HG02610 (cell line): ENCODE results near the gene SND1.
"Not testable (repeated sequence)": the region's sequence is repeated elsewhere in the genome, so short reads cannot be mapped to it uniquely, and the experiment has no call there.

Experiments used
- ATAC-seq: cut with Tn5 transposase; IDR thresholded peaks from one replicate; pipeline ENCODE4 v1.9.1; 2021; ENCODE audit warnings: mild to moderate bottlenecking, moderate library complexity; ENCODE audit not compliant: unreplicated experiment

SND1 gene

GRCh38 chr7:127900732-127901685, 249.0 kb downstream of the SND1 start:
- ATAC-seq, result peak; percentile 58

GRCh38 chr7:127901895-127902703, 250.1 kb downstream of the SND1 start:
- peak; percentile 39 for ATAC-seq

- ATAC-seq, result not testable (repeated sequence)
These were observed 250.8 kb downstream of the SND1 start for GRCh38 chr7:127902753-127903152.

GRCh38 chr7:127903892-127904669, 252.1 kb downstream of the SND1 start:
- no peak for ATAC-seq

GRCh38 chr7:127904670-127904985, 252.6 kb downstream of the SND1 start:
- ATAC-seq, result no peak

GRCh38 chr7:127905021-127905420, 253.0 kb downstream of the SND1 start:
- no peak for ATAC-seq

GRCh38 chr7:127905491-127906330, 253.7 kb downstream of the SND1 start:
- no peak for ATAC-seq

- no peak for ATAC-seq
These were observed 255.4 kb downstream of the SND1 start for GRCh38 chr7:127907110-127908040.

- ATAC-seq, result no peak
These were observed 256.6 kb downstream of the SND1 start for GRCh38 chr7:127908430-127909258.

- ATAC-seq, result no peak
These were observed 257.6 kb downstream of the SND1 start for GRCh38 chr7:127909424-127910152.

- no peak for ATAC-seq
These were observed 258.7 kb downstream of the SND1 start for GRCh38 chr7:127910670-127911069.

GRCh38 chr7:127911968-127912511, 260.0 kb downstream of the SND1 start:
- ATAC-seq, result peak; percentile 75

GRCh38 chr7:127912901-127913300, 260.9 kb downstream of the SND1 start:
- ATAC-seq, result no peak

GRCh38 chr7:127913686-127914085, 261.7 kb downstream of the SND1 start:
- no peak for ATAC-seq

- no peak for ATAC-seq
These were observed 262.7 kb downstream of the SND1 start for GRCh38 chr7:127914693-127915092.

GRCh38 chr7:127916735-127917134, 264.7 kb downstream of the SND1 start:
- ATAC-seq, result no peak

- no peak for ATAC-seq
These were observed 266.1 kb downstream of the SND1 start for GRCh38 chr7:127918130-127918529.
